ENCODE measurements around the gene ICA1.
"Not testable (repeated sequence)": the region's sequence is repeated elsewhere in the genome, so short reads cannot be mapped to it uniquely, and the experiment has no call there.

ICA1 gene

GRCh38 chr7:8121243-8121642 is 140.7 kb downstream of the ICA1 start:
- H3K4me3 ChIP-seq (ENCODE audit: low read length): no peak overlapping the region
- DNase-seq (ENCODE audit: low read depth, low spot score): no peak

DNA sequence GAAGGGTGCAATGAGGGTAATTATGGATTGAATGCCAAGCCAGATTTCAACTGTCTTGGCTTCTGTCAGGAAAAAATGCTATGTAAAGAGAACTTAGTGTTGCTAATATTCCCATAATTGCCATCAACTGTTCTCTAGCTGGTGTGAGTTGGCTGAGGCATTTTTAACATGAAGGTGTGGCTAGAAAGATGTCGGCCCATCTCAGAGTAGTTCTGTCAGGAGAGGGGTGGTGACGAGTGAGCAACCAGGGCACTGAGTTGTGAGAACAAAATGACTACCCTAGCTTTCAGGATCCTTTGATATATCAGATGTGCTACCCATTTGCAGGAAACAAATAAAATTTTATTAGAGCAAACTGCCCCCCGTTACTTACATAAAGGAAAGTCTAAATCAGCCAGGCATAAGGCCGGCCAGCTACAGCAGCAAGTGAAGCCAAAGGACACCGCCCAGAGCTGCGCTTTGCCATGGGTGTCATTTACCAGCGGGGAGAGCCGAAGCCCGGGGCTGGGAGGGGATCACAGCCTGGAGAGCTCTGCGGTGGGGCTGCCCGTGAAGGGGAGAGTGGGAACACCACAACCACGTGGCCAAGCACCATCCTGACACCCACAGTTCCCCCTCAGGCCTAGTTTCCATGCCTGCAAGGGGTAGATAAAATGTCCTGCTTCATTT is 141.4 kb downstream of the ICA1 start:
- no peak overlapping the region for H3K4me3 ChIP-seq (ENCODE audit: low read length)
- DNase-seq (ENCODE audit: low read depth, low spot score): no peak

GRCh38 chr7:8119262-8119661 is 142.7 kb downstream of the ICA1 start:
- H3K4me3 ChIP-seq (ENCODE audit: low read length): no peak overlapping the region
- no peak for DNase-seq (ENCODE audit: low read depth, low spot score)

GRCh38 chr7:8117195-8117594 is 144.8 kb downstream of the ICA1 start:
- no peak overlapping the region for H3K4me3 ChIP-seq (ENCODE audit: low read length)
- DNase-seq (ENCODE audit: low read depth, low spot score): no peak

- DNase-seq (ENCODE audit: low read depth, low spot score): peak; percentile 61
- H3K4me3 ChIP-seq (ENCODE audit: low read length): no peak overlapping the region
Observed at GRCh38 chr7:8115547-8116402, 146.2 kb downstream of the ICA1 start.

DNA sequence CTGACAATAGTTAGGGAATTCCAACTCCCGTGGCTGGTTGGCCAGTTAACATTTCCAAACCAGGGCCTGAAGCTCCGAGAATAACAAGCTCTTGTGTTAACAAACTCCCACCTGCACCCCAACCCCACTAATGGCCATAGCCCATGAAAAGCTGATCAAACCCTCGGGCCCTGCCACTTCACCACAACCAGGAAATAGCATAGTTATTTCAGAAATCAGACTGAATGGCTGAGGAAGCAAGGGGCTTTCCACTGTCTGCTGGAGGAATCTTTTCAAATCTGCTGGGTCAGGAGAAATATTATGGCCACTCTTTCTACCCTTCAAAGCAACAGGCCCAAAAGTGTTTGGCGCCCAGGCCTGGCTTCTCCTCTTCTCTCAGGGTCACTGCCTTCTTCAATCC is 147.8 kb downstream of the ICA1 start:
- H3K4me3 ChIP-seq (ENCODE audit: low read length): no peak overlapping the region
- no peak for DNase-seq (ENCODE audit: low read depth, low spot score)

DNA sequence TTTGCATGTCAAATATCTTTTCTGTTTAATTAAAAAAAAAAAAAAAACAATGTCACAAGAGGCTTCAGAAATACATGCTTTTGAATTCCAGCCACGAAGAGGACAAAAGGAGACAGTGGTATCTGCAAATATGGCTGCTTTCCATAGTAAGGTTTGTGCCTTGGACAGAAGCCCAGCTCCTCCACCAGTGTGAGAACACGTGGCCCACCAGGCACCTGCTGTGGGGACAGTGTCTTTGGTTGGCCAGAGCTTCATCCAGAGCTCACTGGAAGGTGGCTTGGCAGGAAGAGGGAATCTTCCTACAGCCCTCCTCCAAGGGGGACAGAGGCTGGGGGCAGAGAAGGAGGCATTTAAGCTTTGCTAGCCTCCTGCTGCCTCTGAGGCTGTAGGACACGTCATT is 148.8 kb downstream of the ICA1 start:
- no peak for DNase-seq (ENCODE audit: low read depth, low spot score)
- no peak overlapping the region for H3K4me3 ChIP-seq (ENCODE audit: low read length)

- no peak for DNase-seq (ENCODE audit: low read depth, low spot score)
- H3K4me3 ChIP-seq (ENCODE audit: low read length): no peak overlapping the region
Observed at GRCh38 chr7:8112685-8113084, 149.3 kb downstream of the ICA1 start.

DNA sequence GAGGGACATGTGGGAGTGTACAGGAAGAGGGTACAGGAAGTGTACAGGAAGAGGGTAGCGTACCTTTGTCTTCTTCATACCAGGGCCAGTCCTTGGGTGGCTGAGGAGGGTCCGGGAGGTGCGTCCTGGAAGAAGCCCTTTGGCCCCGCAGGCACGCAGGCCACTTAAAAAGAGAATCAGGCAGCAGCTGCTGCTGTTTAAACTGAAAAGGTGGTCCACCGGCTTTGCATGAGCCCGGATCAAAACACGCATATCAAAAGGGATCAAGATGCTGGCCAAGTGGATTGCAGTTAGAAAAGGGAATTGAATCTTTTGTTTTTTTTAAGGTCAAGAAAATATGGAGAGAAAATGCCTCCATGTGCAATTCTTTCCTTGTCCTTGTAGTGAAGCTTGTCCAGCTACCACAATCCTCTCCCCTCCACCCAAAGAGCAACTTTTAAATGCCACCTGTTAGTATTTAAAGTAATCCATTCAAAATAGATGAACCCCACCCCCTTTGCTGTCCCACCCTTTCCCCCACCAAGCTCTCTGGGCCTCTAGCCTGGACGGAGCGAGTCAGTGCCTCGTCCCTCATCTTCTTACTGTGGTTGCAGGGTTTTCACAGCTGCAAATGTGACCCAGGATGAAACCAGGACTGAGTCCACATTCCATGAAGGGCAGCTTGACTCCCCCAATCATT is 150.5 kb downstream of the ICA1 start:
- no peak overlapping the region for H3K4me3 ChIP-seq (ENCODE audit: low read length)
- no peak for DNase-seq (ENCODE audit: low read depth, low spot score)

GRCh38 chr7:8109196-8110022 is 152.6 kb downstream of the ICA1 start:
- no peak overlapping the region for H3K4me3 ChIP-seq (ENCODE audit: low read length)
- DNase-seq (ENCODE audit: low read depth, low spot score): no peak

DNA sequence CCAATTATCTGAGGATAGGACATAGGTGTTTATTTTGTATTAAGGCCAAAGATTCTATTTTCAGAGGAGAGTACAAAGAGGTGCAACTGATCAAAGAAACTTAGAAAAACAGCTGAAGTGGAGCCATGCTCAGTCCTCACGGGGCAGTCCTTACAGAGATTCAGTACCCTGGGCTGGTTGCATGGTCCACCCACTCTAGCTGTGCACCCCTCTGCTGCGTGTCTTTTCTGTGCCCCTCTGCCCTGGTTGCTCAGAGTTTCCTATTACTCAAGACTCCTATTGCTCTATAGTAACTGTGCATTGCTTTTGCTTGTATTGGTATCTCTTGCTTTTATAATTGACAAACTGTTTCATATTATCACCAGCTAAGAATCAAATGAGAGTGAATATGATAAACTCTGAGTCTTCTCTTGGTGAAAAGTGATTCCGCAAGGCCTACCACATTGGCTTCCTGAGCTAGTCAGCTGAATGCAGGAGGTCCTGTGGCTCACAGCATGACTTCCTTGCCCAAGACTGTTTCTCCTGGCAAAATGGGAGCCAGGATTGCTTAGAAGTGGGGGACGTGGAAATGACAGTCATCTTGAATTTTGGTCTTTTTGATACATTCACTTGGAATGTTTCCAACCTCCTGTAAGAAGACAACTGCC is 156.4 kb downstream of the ICA1 start:
- no peak overlapping the region for H3K4me3 ChIP-seq (ENCODE audit: low read length)
- no peak for DNase-seq (ENCODE audit: low read depth, low spot score)

GRCh38 chr7:8103282-8103681 is 158.7 kb downstream of the ICA1 start:
- no peak overlapping the region for H3K4me3 ChIP-seq (ENCODE audit: low read length)
- DNase-seq (ENCODE audit: low read depth, low spot score): no peak

- not testable (repeated sequence) for DNase-seq (ENCODE audit: low read depth, low spot score); H3K4me3 ChIP-seq (ENCODE audit: low read length)
Observed at GRCh38 chr7:8101292-8101691, 160.7 kb downstream of the ICA1 start.

GRCh38 chr7:8094164-8095140 is 167.5 kb downstream of the ICA1 start:
- no peak overlapping the region for H3K4me3 ChIP-seq (ENCODE audit: low read length)

DNA sequence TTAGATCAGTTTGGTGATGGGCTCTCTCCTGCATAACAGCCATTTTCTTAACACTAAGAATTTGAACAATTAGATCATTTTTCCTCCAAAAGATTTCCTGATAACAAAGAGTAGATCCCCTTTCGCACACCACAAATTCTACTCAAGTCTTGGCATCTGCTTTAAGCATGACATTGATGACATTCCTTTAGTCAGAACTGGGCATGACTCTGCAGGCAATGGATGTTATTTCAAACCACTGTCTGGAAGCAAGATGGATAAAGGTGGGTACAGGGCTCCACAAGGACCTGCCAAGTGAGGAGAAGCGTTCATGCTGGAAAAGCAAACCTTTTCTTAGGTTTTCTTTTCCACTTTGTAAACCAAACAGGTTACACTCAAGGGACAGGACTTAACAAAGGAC is 169.8 kb downstream of the ICA1 start:
- DNase-seq (ENCODE audit: low read depth, low spot score): no peak
- no peak overlapping the region for H3K4me3 ChIP-seq (ENCODE audit: low read length)

More at GRCh38 chr7:8094164-8095140, 167.5 kb downstream of the ICA1 start:
- DNase-seq (ENCODE audit: low read depth, low spot score): no peak

GRCh38 chr7:8089036-8089780 is 172.8 kb downstream of the ICA1 start:
- no peak for DNase-seq (ENCODE audit: low read depth, low spot score)
- H3K4me3 ChIP-seq (ENCODE audit: low read length): no peak overlapping the region

DNA sequence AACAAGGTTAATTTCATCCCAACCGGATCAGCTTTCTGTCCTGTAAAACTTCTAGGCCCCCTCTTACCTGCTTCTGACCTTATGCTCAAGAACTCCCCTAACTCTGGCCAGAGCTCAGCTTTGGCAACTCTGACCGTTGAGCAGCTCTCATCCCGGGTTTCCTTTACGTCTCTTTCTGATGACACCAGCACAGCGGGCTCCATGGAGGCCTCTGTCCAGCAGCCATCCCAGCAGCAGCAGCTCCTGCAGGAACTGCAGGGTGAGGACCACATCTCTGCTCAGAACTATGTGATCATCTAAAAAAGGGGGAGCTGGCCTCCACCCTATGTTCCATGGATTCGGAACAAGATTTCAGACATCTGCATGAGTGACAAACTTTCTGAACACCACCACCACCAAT is 175.7 kb downstream of the ICA1 start:
- no peak for DNase-seq (ENCODE audit: low read depth, low spot score)
- H3K4me3 ChIP-seq (ENCODE audit: low read length): no peak overlapping the region
